ENCODE data around the gene ARFGEF3. TPM values are rescaled to one million over a fixed set of nuclear protein-coding genes. Genes with fewer than 3 reads are reported as not detected.

ARFGEF3 gene
- total RNA-seq, 1 donor from 2014 or later = 1.9 TPM

- TF ChIP-seq CTCF (IDR thresholded peaks at IDR 0.05; ENCODE audit: insufficient read depth, low read depth, low read length) = no peak
- TF ChIP-seq EZH2 (IDR thresholded peaks at IDR 0.05; ENCODE audit: insufficient read depth, low read length) = no peak
- Histone ChIP-seq H3K9me3 (ENCODE audit: insufficient read depth, low read depth, low read length) (no peaks in the 10 kb centered on the region), H3K27me3 (ENCODE audit: insufficient read depth, low read length) (no peaks in the 10 kb centered on the region), H3K9ac (ENCODE audit: low read length) (no peak overlapping the region), H3K36me3 (ENCODE audit: insufficient read depth, low read length) (no peaks in the 10 kb centered on the region), H3K27ac (ENCODE audit: low read depth, low read length) (no peak overlapping the region), H4K20me1 (ENCODE audit: insufficient read depth, low read length) (no peaks in the 10 kb centered on the region), H3K4me1 (ENCODE audit: insufficient read depth, low read length) (no peaks in the 10 kb centered on the region), H3K79me2 (ENCODE audit: insufficient read depth, low read length) (no peaks in the 10 kb centered on the region), H3K4me2 (ENCODE audit: low read length) (no peak overlapping the region), H3K4me3 (ENCODE audit: insufficient read depth, low read depth, low read length) (no peak overlapping the region), H2AFZ (ENCODE audit: low read depth, low read length) (no peak overlapping the region)
- H3K9me3 Mint-ChIP-seq (ENCODE audit: unreplicated experiment) = no peaks in the 10 kb centered on the region
- no peaks in the 10 kb centered on the region for H3K27me3 Mint-ChIP-seq (ENCODE audit: low read depth, unreplicated experiment)
- no peak for FAIRE-seq
- no peaks in the 10 kb centered on the region for H3K4me1 Mint-ChIP-seq (ENCODE audit: low read depth, unreplicated experiment)
- no peak for DNase-seq (ENCODE audit: low read depth)
- H3K36me3 Mint-ChIP-seq (ENCODE audit: low read depth, unreplicated experiment) = peaks cover 3% of the 10 kb centered on the region
- no peak overlapping the region for H3K4me3 Mint-ChIP-seq (ENCODE audit: unreplicated experiment)
- no peak overlapping the region for H3K27ac Mint-ChIP-seq (ENCODE audit: unreplicated experiment)
These were observed 177.3 kb downstream of the ARFGEF3 start for GRCh38 chr6:138339024-138339423.

GRCh38 chr6:138341176-138341575 is 179.4 kb downstream of the ARFGEF3 start:
- Histone ChIP-seq H2AFZ (ENCODE audit: low read depth, low read length) (no peak overlapping the region), H3K27ac (ENCODE audit: low read depth, low read length) (no peak overlapping the region), H3K79me2 (ENCODE audit: insufficient read depth, low read length) (no peaks in the 10 kb centered on the region), H3K4me1 (ENCODE audit: insufficient read depth, low read length) (no peaks in the 10 kb centered on the region), H3K4me2 (ENCODE audit: low read length) (no peak overlapping the region), H3K9me3 (ENCODE audit: insufficient read depth, low read depth, low read length) (no peaks in the 10 kb centered on the region), H3K4me3 (ENCODE audit: insufficient read depth, low read depth, low read length) (no peak overlapping the region), H3K27me3 (ENCODE audit: insufficient read depth, low read length) (no peaks in the 10 kb centered on the region), H3K9ac (ENCODE audit: low read length) (no peak overlapping the region), H4K20me1 (ENCODE audit: insufficient read depth, low read length) (no peaks in the 10 kb centered on the region), H3K36me3 (ENCODE audit: insufficient read depth, low read length) (no peaks in the 10 kb centered on the region)
- no peaks in the 10 kb centered on the region for H3K36me3 Mint-ChIP-seq (ENCODE audit: low read depth, unreplicated experiment)
- no peaks in the 10 kb centered on the region for H3K4me1 Mint-ChIP-seq (ENCODE audit: low read depth, unreplicated experiment)
- no peak overlapping the region for H3K27ac Mint-ChIP-seq (ENCODE audit: unreplicated experiment)
- H3K27me3 Mint-ChIP-seq (ENCODE audit: low read depth, unreplicated experiment) = no peaks in the 10 kb centered on the region
- TF ChIP-seq EZH2 (IDR thresholded peaks at IDR 0.05; ENCODE audit: insufficient read depth, low read length) = no peak
- no peak for TF ChIP-seq CTCF (IDR thresholded peaks at IDR 0.05; ENCODE audit: insufficient read depth, low read depth, low read length)
- H3K9me3 Mint-ChIP-seq (ENCODE audit: unreplicated experiment) = no peaks in the 10 kb centered on the region
- DNase-seq (ENCODE audit: low read depth) = no peak
- FAIRE-seq = no peak
- H3K4me3 Mint-ChIP-seq (ENCODE audit: unreplicated experiment) = no peak overlapping the region

- H3K4me3 ChIP-seq (ENCODE audit: insufficient read depth, low read depth, low read length) = no peak overlapping the region
- H3K4me1 ChIP-seq (ENCODE audit: insufficient read depth, low read length) = no peaks in the 10 kb centered on the region
- Mint-ChIP-seq H3K4me3 (ENCODE audit: unreplicated experiment) (no peak overlapping the region), H3K9me3 (ENCODE audit: unreplicated experiment) (no peaks in the 10 kb centered on the region), H3K27ac (ENCODE audit: unreplicated experiment) (no peak overlapping the region), H3K36me3 (ENCODE audit: low read depth, unreplicated experiment) (no peaks in the 10 kb centered on the region), H3K4me1 (ENCODE audit: low read depth, unreplicated experiment) (peaks cover 2% of the 10 kb centered on the region), H3K27me3 (ENCODE audit: low read depth, unreplicated experiment) (no peaks in the 10 kb centered on the region)
- TF ChIP-seq EZH2 (IDR thresholded peaks at IDR 0.05; ENCODE audit: insufficient read depth, low read length) (no peak), CTCF (IDR thresholded peaks at IDR 0.05; ENCODE audit: insufficient read depth, low read depth, low read length) (no peak)
- H4K20me1 ChIP-seq (ENCODE audit: insufficient read depth, low read length) = no peaks in the 10 kb centered on the region
- no peak overlapping the region for H3K27ac ChIP-seq (ENCODE audit: low read depth, low read length)
- no peaks in the 10 kb centered on the region for H3K36me3 ChIP-seq (ENCODE audit: insufficient read depth, low read length)
- H3K9me3 ChIP-seq (ENCODE audit: insufficient read depth, low read depth, low read length) = no peaks in the 10 kb centered on the region
- H3K9ac ChIP-seq (ENCODE audit: low read length) = no peak overlapping the region
- DNase-seq (ENCODE audit: low read depth) (no peak), FAIRE-seq (no peak)
- H3K4me2 ChIP-seq (ENCODE audit: low read length) = no peak overlapping the region
- no peak overlapping the region for H2AFZ ChIP-seq (ENCODE audit: low read depth, low read length)
- no peaks in the 10 kb centered on the region for H3K79me2 ChIP-seq (ENCODE audit: insufficient read depth, low read length)
- no peaks in the 10 kb centered on the region for H3K27me3 ChIP-seq (ENCODE audit: insufficient read depth, low read length)
These were observed 181.4 kb downstream of the ARFGEF3 start for GRCh38 chr6:138343112-138343511.

All from astrocyte (in vitro differentiated cells and primary cell).